GM23338 (cell line): ENCODE data around the gene THSD7A. TPM values are rescaled to one million over a fixed set of nuclear protein-coding genes. Genes with fewer than 3 reads are reported as not detected.

Source experiments
- ATAC-seq: fragments of 200-7000 bp; cut with Tn5 transposase; 3 replicates; pipeline ENCODE4 v1.9.1; 2020
- DNase-seq: peaks from one replicate; pipeline ENCODE4 v3.0.0-alpha.2; 2015; ENCODE audit warnings: low spot score
- H2AFZ ChIP-seq: fragments of 200-600 bp; sonication (generic); 2 replicates; pipeline ENCODE4 v1.8.0; 2016; ENCODE audit warnings: antibody characterized with exemption, mild to moderate bottlenecking, moderate library complexity
- H3F3A ChIP-seq: fragments of 200-600 bp; sonication (generic); replicated peaks from 2 replicates; pipeline ENCODE4 v1.8.0; 2017; ENCODE audit warnings: antibody characterized with exemption, mixed run types, low read depth
- H3K27ac ChIP-seq: fragments of 200-600 bp; sonication (generic); 2 replicates; pipeline ENCODE4 v1.6.1; 2016; ENCODE audit warnings: low read depth
- H3K27me3 ChIP-seq: fragments of 200-600 bp; sonication (generic); 2 replicates; pipeline ENCODE4 v1.8.0; 2016; ENCODE audit warnings: mild to moderate bottlenecking, mixed run types, moderate library complexity; ENCODE audit not compliant: insufficient read depth
- H3K36me3 ChIP-seq: fragments of 200-600 bp; sonication (generic); 2 replicates; pipeline ENCODE4 v1.8.0; 2016; ENCODE audit warnings: mild to moderate bottlenecking; ENCODE audit not compliant: insufficient read depth
- H3K4me1 ChIP-seq: fragments of 200-600 bp; sonication (generic); 2 replicates; pipeline ENCODE4 v1.8.0; 2016; ENCODE audit warnings: mild to moderate bottlenecking, moderate library complexity; ENCODE audit not compliant: insufficient read depth
- H3K4me2 ChIP-seq: fragments of 200-600 bp; sonication (generic); 2 replicates; pipeline ENCODE4 v1.7.1; 2017; ENCODE audit warnings: mixed run types
- H3K4me3 ChIP-seq: fragments of 200-600 bp; sonication (generic); 2 replicates; pipeline ENCODE4 v1.6.1; 2016; ENCODE audit warnings: mixed run types
- H3K79me2 ChIP-seq: fragments of 200-600 bp; sonication (generic); replicated peaks from 2 replicates; pipeline ENCODE4 v1.8.0; 2017; ENCODE audit warnings: mild to moderate bottlenecking; ENCODE audit not compliant: insufficient read depth
- H3K9me2 ChIP-seq: fragments of 200-600 bp; sonication (generic); 2 replicates; pipeline ENCODE4 v1.8.0; 2017; ENCODE audit not compliant: insufficient read depth
- H4K20me1 ChIP-seq: fragments of 200-600 bp; sonication (generic); replicated peaks from 2 replicates; pipeline ENCODE4 v1.8.0; 2017; ENCODE audit warnings: mild to moderate bottlenecking; ENCODE audit not compliant: insufficient read depth
- H3K27ac Mint-ChIP-seq: 2 replicates; pipeline ENCODE4 v1.8.0; 2020; ENCODE audit warnings: inconsistent platforms, mild to moderate bottlenecking, moderate library complexity, mixed read lengths
- H3K27me3 Mint-ChIP-seq: 3 replicates; pipeline ENCODE4 v1.8.0; 2022; ENCODE audit warnings: low read depth, mild to moderate bottlenecking, moderate library complexity, mixed read lengths, inconsistent platforms; ENCODE audit not compliant: insufficient read depth, poor library complexity
- H3K36me3 Mint-ChIP-seq: 3 replicates; pipeline ENCODE4 v1.8.0; 2021; ENCODE audit warnings: low read depth, mild to moderate bottlenecking, inconsistent platforms, moderate library complexity, mixed read lengths
- H3K4me1 Mint-ChIP-seq: 3 replicates; pipeline ENCODE4 v1.8.0; 2020; ENCODE audit warnings: mild to moderate bottlenecking, inconsistent platforms, mixed read lengths
- H3K4me3 Mint-ChIP-seq: 3 replicates; pipeline ENCODE4 v1.8.0; 2021; ENCODE audit warnings: moderate library complexity, mild to moderate bottlenecking, inconsistent platforms, mixed read lengths
- H3K9me3 Mint-ChIP-seq: 3 replicates; pipeline ENCODE4 v1.8.0; 2020; ENCODE audit warnings: moderate library complexity, mild to moderate bottlenecking, inconsistent platforms, mixed read lengths
- CREB1 ChIP-seq: fragments of 250-450 bp; sonication (Bioruptor Pico); IDR thresholded peaks from 2 replicates; pipeline ENCODE4 v1.5.0; 2020; ENCODE audit warnings: low read depth, mild to moderate bottlenecking, moderate library complexity
- ETS1 ChIP-seq: IDR thresholded peaks from 2 replicates; pipeline ENCODE4 v1.6.1; 2016; ENCODE audit warnings: antibody characterized with exemption
- JUNB ChIP-seq: IDR thresholded peaks from one replicate; pipeline ENCODE4 v1.6.1; 2016; ENCODE audit warnings: antibody characterized with exemption; ENCODE audit not compliant: unreplicated experiment
- NANOG ChIP-seq: IDR thresholded peaks from 2 replicates; pipeline ENCODE4 v1.6.1; 2016; ENCODE audit warnings: antibody characterized with exemption, borderline replicate concordance
- REST ChIP-seq: IDR thresholded peaks from one replicate; pipeline ENCODE4 v1.6.1; 2018; ENCODE audit warnings: antibody characterized with exemption; ENCODE audit not compliant: unreplicated experiment
- STAT1 ChIP-seq: IDR thresholded peaks from one replicate; pipeline ENCODE4 v1.6.1; 2016; ENCODE audit warnings: antibody characterized with exemption; ENCODE audit not compliant: unreplicated experiment
- ZNF114 ChIP-seq: fragments of 250-450 bp; sonication (Bioruptor Pico); IDR thresholded peaks from 2 replicates; pipeline ENCODE4 v1.5.0; 2020; ENCODE audit warnings: mild to moderate bottlenecking, moderate library complexity
- polyA plus RNA-seq: library from polyadenylated mRNA; unstranded; fragments of >200 nt; fragmentation: Nextera tagmentation; extraction: Ambion mirVana; gene quantifications from 2 replicates; pipeline ENCODE4 v1.2.1, GENCODE V29; 2016
- total RNA-seq: library from RNA; depleted of rRNA; stranded (reverse); fragments of >200 nt; shearing (Covaris generic); gene quantifications from 2 replicates; pipeline ENCODE4 v1.2.3, GENCODE V29; 2014
- TF ChIP-seq, protein P1 (sequence below), 2 experiments: fragments of 200-600 bp in 1 of 2; sonication (generic) in 1 of 2; conservative IDR thresholded peaks; 2 replicates each; pipeline versions ENCODE4 v1.5.1 to v1.6.1; 2016 to 2017; ENCODE audit warnings: antibody characterized with exemption in 2 of 2, low read depth in 2 of 2, mild to moderate bottlenecking in 2 of 2, moderate library complexity in 1 of 2

The THSD7A gene
- total and polyA plus RNA-seq, 2 experiments from 2014 or later = 1.3 to 2.1 TPM

DNA sequence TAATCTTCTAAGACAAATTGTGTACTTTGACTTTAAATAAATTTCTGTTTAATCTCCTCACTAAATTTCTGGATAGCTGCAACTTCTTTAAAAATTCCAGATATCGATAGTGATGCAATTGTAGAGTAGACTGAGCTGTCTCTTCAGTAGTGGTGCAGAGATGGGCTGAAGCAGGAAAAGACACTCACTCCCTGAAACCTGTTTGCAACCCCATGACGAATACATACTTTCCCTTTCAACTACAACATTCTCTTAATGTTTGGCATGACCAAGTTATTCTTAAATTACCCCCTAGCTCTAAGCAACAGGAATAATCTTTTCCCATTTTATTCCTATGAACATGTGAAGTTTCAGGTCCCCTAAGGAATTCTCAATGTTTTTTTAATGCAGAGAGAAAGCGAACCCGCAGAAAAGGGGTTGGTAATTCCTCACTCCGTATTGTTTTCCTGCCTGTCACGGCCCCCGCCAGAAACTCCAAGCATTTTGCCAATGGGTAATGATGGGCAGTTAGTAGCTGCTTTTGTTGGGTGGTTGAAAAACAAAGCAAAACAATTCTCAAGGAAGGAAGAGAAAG, 1.3 kb downstream of the THSD7A start (continued):
- TF ChIP-seq STAT1 (no peak), NANOG (no peak)
- TF ChIP-seq, protein P1, sequence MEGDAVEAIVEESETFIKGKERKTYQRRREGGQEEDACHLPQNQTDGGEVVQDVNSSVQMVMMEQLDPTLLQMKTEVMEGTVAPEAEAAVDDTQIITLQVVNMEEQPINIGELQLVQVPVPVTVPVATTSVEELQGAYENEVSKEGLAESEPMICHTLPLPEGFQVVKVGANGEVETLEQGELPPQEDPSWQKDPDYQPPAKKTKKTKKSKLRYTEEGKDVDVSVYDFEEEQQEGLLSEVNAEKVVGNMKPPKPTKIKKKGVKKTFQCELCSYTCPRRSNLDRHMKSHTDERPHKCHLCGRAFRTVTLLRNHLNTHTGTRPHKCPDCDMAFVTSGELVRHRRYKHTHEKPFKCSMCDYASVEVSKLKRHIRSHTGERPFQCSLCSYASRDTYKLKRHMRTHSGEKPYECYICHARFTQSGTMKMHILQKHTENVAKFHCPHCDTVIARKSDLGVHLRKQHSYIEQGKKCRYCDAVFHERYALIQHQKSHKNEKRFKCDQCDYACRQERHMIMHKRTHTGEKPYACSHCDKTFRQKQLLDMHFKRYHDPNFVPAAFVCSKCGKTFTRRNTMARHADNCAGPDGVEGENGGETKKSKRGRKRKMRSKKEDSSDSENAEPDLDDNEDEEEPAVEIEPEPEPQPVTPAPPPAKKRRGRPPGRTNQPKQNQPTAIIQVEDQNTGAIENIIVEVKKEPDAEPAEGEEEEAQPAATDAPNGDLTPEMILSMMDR (conservative IDR thresholded peaks at IDR 0.05; ENCODE audit: low read depth in 2 of 2) = no peak

DNA sequence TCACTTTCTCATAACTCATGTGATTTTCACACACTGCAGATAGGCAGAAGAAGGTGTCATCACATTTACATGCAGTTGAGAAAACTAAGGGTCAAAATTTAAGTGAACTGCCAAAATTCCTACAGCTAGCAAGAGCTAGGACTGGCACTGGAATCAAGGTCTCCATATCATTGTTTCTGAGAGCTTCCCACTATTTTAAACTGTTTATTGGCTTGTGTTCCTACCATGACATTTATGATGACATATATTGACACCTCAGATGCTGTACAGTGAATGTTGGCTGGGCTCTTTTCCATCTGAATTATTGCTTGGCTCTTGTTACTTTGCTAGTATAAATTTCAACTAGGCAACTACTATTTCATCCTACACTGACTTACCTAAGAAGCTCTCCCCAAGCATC, 2.0 kb downstream of the THSD7A start:
- Mint-ChIP-seq H3K9me3 (no peaks in the 10 kb centered on the region), H3K36me3 (no peaks in the 10 kb centered on the region), H3K4me1 (peaks cover 17% of the 10 kb centered on the region), H3K4me3 (no peak overlapping the region), H3K27ac (no peak overlapping the region), H3K27me3 (no peaks in the 10 kb centered on the region)
- Histone ChIP-seq H3K9me2 (no peaks in the 10 kb centered on the region), H3K27ac (no peak overlapping the region), H2AFZ (no peak overlapping the region), H3K4me3 (no peak overlapping the region; the same call in 1 of the 2 replicates), H3K79me2 (no peaks in the 10 kb centered on the region), H3K36me3 (no peaks in the 10 kb centered on the region), H3K4me2 (peak overlapping the region; percentile 89), H3K27me3 (peaks cover 22% of the 10 kb centered on the region), H3F3A (0 out of 2 replicates have a peak, but pooled peaks cover 2% of the 10 kb centered on the region), H3K4me1 (peaks cover 20% of the 10 kb centered on the region), H4K20me1 (no peaks in the 10 kb centered on the region)
- no peak for DNase-seq
- TF ChIP-seq, protein P1 (conservative IDR thresholded peaks at IDR 0.05; ENCODE audit: low read depth in 2 of 2) = no peak
- TF ChIP-seq ZNF114 (no peak), REST (no peak), CREB1 (no peak), NANOG (no peak), ETS1 (no peak), JUNB (no peak)
- no peak for ATAC-seq
